H1 (cell line): Measurements from ENCODE around the gene CASS4. TPM values are rescaled to one million over a fixed set of nuclear protein-coding genes. Genes with fewer than 3 reads are reported as not detected.

ENCODE experiments used
- ATF2 ChIP-seq: IDR thresholded peaks from 2 replicates; pipeline ENCODE4 v1.6.1; 2012; ENCODE audit warnings: low read length, inconsistent platforms
- CTCF ChIP-seq, 3 experiments: IDR thresholded peaks; 1 replicate in 2 of 3; 2 replicates in 1 of 3; pipeline versions ENCODE4 v1.5.1 to v1.6.1; 2011; ENCODE audit warnings: low read length in 3 of 3, mild to moderate bottlenecking in 3 of 3, inconsistent platforms in 2 of 3, low read depth in 1 of 3, moderate library complexity in 1 of 3; ENCODE audit not compliant: insufficient read depth in 1 of 3; ENCODE audit errors: control extremely low read depth in 1 of 3
- HDAC2 ChIP-seq, 2 experiments: fragments of 300-600 bp in 1 of 2; sonication (generic) in 1 of 2; IDR thresholded peaks; 2 replicates each; pipeline ENCODE4 v1.6.1; 2011 to 2012; ENCODE audit warnings: low read depth in 2 of 2, low read length in 2 of 2, mild to moderate bottlenecking in 2 of 2, moderate library complexity in 2 of 2, borderline replicate concordance in 1 of 2, inconsistent platforms in 1 of 2
- RFX5 ChIP-seq: IDR thresholded peaks from 2 replicates; pipeline ENCODE4 v1.6.1; 2011; ENCODE audit warnings: low read depth, low read length, improper control_type of control experiment, borderline replicate concordance
- TBP ChIP-seq: IDR thresholded peaks from 2 replicates; pipeline ENCODE4 v1.6.1; 2011; ENCODE audit warnings: low read depth, low read length, improper control_type of control experiment
- USF2 ChIP-seq: IDR thresholded peaks from 2 replicates; pipeline ENCODE4 v1.6.1; 2011; ENCODE audit warnings: low read length, improper control_type of control experiment
- polyA plus RNA-seq, 7 experiments: library from polyadenylated mRNA; depleted of rRNA in 3 of 7; stranded (reverse) in 5 of 7; unstranded in 2 of 7; fragments of >200 nt in 5 of 7; fragments of 200-250 nt in 2 of 7; gene quantifications; 1 replicate in 5 of 7; 2 replicates in 1 of 7; 4 replicates in 1 of 7; pipeline versions ENCODE4 v1.2.1 to v1.2.3, GENCODE V29; 2011 to 2013; ENCODE audit warnings: missing spikeins in 2 of 7, mixed read lengths in 2 of 7
- total RNA-seq: library from RNA; stranded (reverse); fragmentation: NEBNext Ultra II Directional; extraction: Animal tissue kit (Norgen Biotek cat#: 25700); gene quantifications from 2 replicates; pipeline ENCODE4 v1.2.1, GENCODE V29; 2021

The CASS4 gene
- total and polyA plus RNA-seq, 2 of the 8 experiments (the other 6 are each of a cell fraction or from before 2014, with no cell fraction given): not detected

- TF ChIP-seq ATF2 (no peak), RFX5 (no peak), TBP (no peak), USF2 (no peak), HDAC2 (IDR thresholded peaks at IDR 0.05; ENCODE audit: borderline replicate concordance in 1 of 2, low read depth in 2 of 2, low read length in 2 of 2) (no peak), CTCF (IDR thresholded peaks at IDR 0.05; ENCODE audit: control extremely low read depth in 1 of 3, insufficient read depth in 1 of 3, low read depth in 1 of 3, low read length in 3 of 3) (no peak)
Observed at GRCh38 chr20:56417402-56417801, 5.3 kb downstream of the CASS4 start (continued).
